Fibroblast of skin of right biceps (primary cell): ENCODE data around the gene OR5K1.
A peak's percentile ranks its signal among the peaks of the same experiment; 100 is the strongest.

ENCODE experiments used
- DNase-seq: peaks from one replicate; pipeline ENCODE4 v3.0.0-alpha.2; 2013

OR5K1 gene

GRCh38 chr3:98462901-98463300 lies at the start of gene OR5K1:
TSS of gene OR5K1 (plus strand) at chr3:98463201. CDS start at chr3:98469577, 6,376 bp downstream.
- no peak for DNase-seq

- DNase-seq = no peak
These were observed 30.4 kb upstream of the OR5K1 start for GRCh38 chr3:98432575-98432974.

GRCh38 chr3:98433764-98434163 lies 29.2 kb upstream of the OR5K1 start:
- DNase-seq = no peak

GRCh38 chr3:98434412-98434811 lies 28.6 kb upstream of the OR5K1 start:
- DNase-seq = no peak

- no peak for DNase-seq
These were observed 22.7 kb upstream of the OR5K1 start for GRCh38 chr3:98440283-98440682.

- no peak for DNase-seq
These were observed 17.0 kb upstream of the OR5K1 start for GRCh38 chr3:98445949-98446406.

GRCh38 chr3:98449606-98450193 lies 13.3 kb upstream of the OR5K1 start:
- no peak for DNase-seq

- DNase-seq = no peak
These were observed 12.6 kb upstream of the OR5K1 start for GRCh38 chr3:98450372-98450771.

- no peak for DNase-seq
These were observed 9.2 kb upstream of the OR5K1 start for GRCh38 chr3:98453827-98454226.

- DNase-seq = no peak
These were observed 8.1 kb upstream of the OR5K1 start for GRCh38 chr3:98454929-98455328.

GRCh38 chr3:98457543-98457942 lies 5.5 kb upstream of the OR5K1 start:
- DNase-seq = no peak

GRCh38 chr3:98460220-98460619 lies 2.8 kb upstream of the OR5K1 start:
- DNase-seq = no peak

- no peak for DNase-seq
These were observed 19.9 kb downstream of the OR5K1 start for GRCh38 chr3:98482717-98483482.

GRCh38 chr3:98483626-98484025 lies 20.6 kb downstream of the OR5K1 start:
- no peak for DNase-seq

GRCh38 chr3:98497381-98497780 lies 34.4 kb downstream of the OR5K1 start, which contains the start of gene OR5K2:
TSS of gene OR5K2 (plus strand) at chr3:98497681. CDS start at chr3:98497681, 0 bp downstream.
- DNase-seq = no peak

- DNase-seq = no peak
These were observed 37.0 kb downstream of the OR5K1 start for GRCh38 chr3:98500019-98500418.

GRCh38 chr3:98501270-98501669 lies 38.3 kb downstream of the OR5K1 start:
- no peak for DNase-seq

- DNase-seq = no peak
These were observed 39.0 kb downstream of the OR5K1 start for GRCh38 chr3:98501863-98502576.

GRCh38 chr3:98504539-98504938 lies 41.5 kb downstream of the OR5K1 start:
- DNase-seq = peak; percentile 5

- no peak for DNase-seq
These were observed 45.6 kb downstream of the OR5K1 start for GRCh38 chr3:98508582-98508981.

- no peak for DNase-seq
These were observed 49.6 kb downstream of the OR5K1 start for GRCh38 chr3:98512576-98512975.

GRCh38 chr3:98513091-98513511 lies 50.1 kb downstream of the OR5K1 start:
- peak; percentile 17 for DNase-seq

- DNase-seq = no peak
These were observed 50.7 kb downstream of the OR5K1 start for GRCh38 chr3:98513736-98514135.

- no peak for DNase-seq
These were observed 51.9 kb downstream of the OR5K1 start for GRCh38 chr3:98514948-98515347.
